HepG2 (cell line): ENCODE measurements around the gene TRPM5. TPM values are rescaled to one million over a fixed set of nuclear protein-coding genes. Genes with fewer than 3 reads are reported as not detected.

Experiments used
- ARNTL ChIP-seq: sonication (generic); formaldehyde crosslinking; IDR thresholded peaks from 2 replicates; pipeline ENCODE4 v1.4.0; 2020; ENCODE audit warnings: mild to moderate bottlenecking, missing genetic modification reagents
- FOXM1 ChIP-seq: sonication (generic); formaldehyde crosslinking; IDR thresholded peaks from 2 replicates; pipeline ENCODE4 v1.5.0; 2020; ENCODE audit warnings: missing genetic modification reagents
- FOXP1 ChIP-seq, 2 experiments: fragments of 450-650 bp in 1 of 2; IDR thresholded peaks; 2 replicates each; pipeline ENCODE4 v1.6.1; 2017 to 2018; ENCODE audit warnings: antibody characterized with exemption in 1 of 2
- GLI4 ChIP-seq: sonication (generic); formaldehyde crosslinking; IDR thresholded peaks from 2 replicates; pipeline ENCODE4 v1.5.1; 2020; ENCODE audit warnings: missing genetic modification reagents, mild to moderate bottlenecking, moderate library complexity, borderline replicate concordance
- HOXA7 ChIP-seq: sonication (generic); formaldehyde crosslinking; IDR thresholded peaks from 2 replicates; pipeline ENCODE4 v1.8.1; 2022; ENCODE audit warnings: mild to moderate bottlenecking, missing genetic modification reagents, moderate library complexity
- IRF2 ChIP-seq: IDR thresholded peaks from 2 replicates; pipeline ENCODE4 v1.6.1; 2018; ENCODE audit warnings: missing genetic modification reagents, missing compliant biosample characterization
- MBNL3 ChIP-seq: fragments of 250-450 bp; sonication (Bioruptor Pico); conservative IDR thresholded peaks from 2 replicates; pipeline ENCODE4 v1.8.0; 2022; ENCODE audit warnings: mild to moderate bottlenecking, inconsistent platforms
- NBN ChIP-seq: fragments of 450-650 bp; conservative IDR thresholded peaks from 2 replicates; pipeline ENCODE4 v1.6.1; 2017
- NFE2L2 ChIP-seq: fragments of 150-350 bp; IDR thresholded peaks from 2 replicates; pipeline ENCODE4 v1.6.1; 2014; ENCODE audit warnings: low read length
- ZFP1 ChIP-seq: IDR thresholded peaks from 2 replicates; pipeline ENCODE4 v1.6.1; 2016
- ZNF276 ChIP-seq: sonication (generic); formaldehyde crosslinking; IDR thresholded peaks from 2 replicates; pipeline ENCODE4 v1.4.0; 2020; ENCODE audit warnings: mild to moderate bottlenecking, low read depth, missing genetic modification reagents
- ZNF292 ChIP-seq: sonication (generic); formaldehyde crosslinking; IDR thresholded peaks from 2 replicates; pipeline ENCODE4 v1.8.1; 2022; ENCODE audit warnings: mild to moderate bottlenecking, low read depth, missing genetic modification reagents, borderline replicate concordance
- ZNF414 ChIP-seq: sonication (generic); formaldehyde crosslinking; IDR thresholded peaks from 2 replicates; pipeline ENCODE4 v1.5.0; 2020; ENCODE audit warnings: missing genetic modification reagents
- ZNF513 ChIP-seq: sonication (generic); formaldehyde crosslinking; conservative IDR thresholded peaks from 2 replicates; pipeline ENCODE4 v1.5.0; 2020; ENCODE audit warnings: missing genetic modification reagents
- ZNF710 ChIP-seq: sonication (generic); formaldehyde crosslinking; IDR thresholded peaks from 2 replicates; pipeline ENCODE4 v1.5.0; 2020; ENCODE audit warnings: mild to moderate bottlenecking, missing genetic modification reagents, borderline replicate concordance
- ZNF713 ChIP-seq: sonication (generic); formaldehyde crosslinking; IDR thresholded peaks from 2 replicates; pipeline ENCODE4 v1.4.0; 2020; ENCODE audit warnings: mild to moderate bottlenecking, missing genetic modification reagents
- ZSCAN12 ChIP-seq: sonication (generic); formaldehyde crosslinking; IDR thresholded peaks from 2 replicates; pipeline ENCODE4 v1.9.0; 2021; ENCODE audit warnings: mild to moderate bottlenecking, missing genetic modification reagents
- ZXDC ChIP-seq: sonication (generic); formaldehyde crosslinking; IDR thresholded peaks from 2 replicates; pipeline ENCODE4 v1.5.0; 2020; ENCODE audit warnings: mild to moderate bottlenecking, missing genetic modification reagents
- polyA plus RNA-seq, 8 experiments: library from polyadenylated mRNA; depleted of rRNA in 3 of 8; stranded (reverse) in 7 of 8; unstranded in 1 of 8; fragments of >200 nt; fragmentation: Illumina TruSeq in 4 of 8; extraction: Trizol in 4 of 8; gene quantifications; 2 replicates each; pipeline versions ENCODE4 v1.2.1 to v1.2.3, GENCODE V29; 2011 to 2016; ENCODE audit warnings: low read depth in 4 of 8, missing spikeins in 1 of 8, mixed read lengths in 1 of 8; ENCODE audit not compliant: insufficient read depth in 1 of 8
- total RNA-seq, 5 experiments: library from RNA; depleted of rRNA; stranded (reverse); fragments of >200 nt; fragmentation: Illumina TruSeq; extraction: Trizol; gene quantifications; 2 replicates each; pipeline ENCODE4 v1.2.3, GENCODE V29; 2016; ENCODE audit warnings: low read depth in 1 of 5
- TF ChIP-seq, protein P1 (sequence below): sonication (generic); formaldehyde crosslinking; IDR thresholded peaks from 2 replicates; pipeline ENCODE4 v1.4.0; 2020; ENCODE audit warnings: missing genetic modification reagents, low read depth, mild to moderate bottlenecking, borderline replicate concordance

The TRPM5 gene
- total and polyA plus RNA-seq, 2 of the 13 experiments (the other 11 are each of a cell fraction or from before 2014, with no cell fraction given) = 0.12 TPM; not detected in 1

- TF ChIP-seq FOXP1 (IDR thresholded peaks at IDR 0.05) (no peak), FOXP1 (CRISPR knock-in tag; IDR thresholded peaks at IDR 0.05) (peak; percentile 41; the same call in 1 of the 2 replicates), IRF2 (CRISPR knock-in tag) (no peak; the same call in 1 of the 2 replicates), ZNF513 (CRISPR knock-in tag) (no peak), ARNTL (CRISPR knock-in tag) (peak; percentile 83; the same call in 1 of the 2 replicates), FOXM1 (CRISPR knock-in tag) (no peak), ZNF414 (no peak), ZFP1 (CRISPR knock-in tag) (no peak), ZXDC (CRISPR knock-in tag) (0 out of 2 replicates have a peak, but pooled peaks have one; percentile 27), NFE2L2 (no peak), ZNF292 (CRISPR knock-in tag) (peak; percentile 40; the same call in 1 of the 2 replicates), MBNL3 (no peak), ZNF713 (CRISPR knock-in tag) (no peak), HOXA7 (no peak), ZNF710 (CRISPR knock-in tag) (peak; percentile 56; the same call in 1 of the 2 replicates), ZSCAN12 (CRISPR knock-in tag) (no peak), NBN (no peak), GLI4 (CRISPR knock-in tag) (peak; percentile 85; the same call in 1 of the 2 replicates), ZNF276 (CRISPR knock-in tag) (0 out of 2 replicates have a peak, but pooled peaks have one; percentile 32)
- TF ChIP-seq, protein P1, sequence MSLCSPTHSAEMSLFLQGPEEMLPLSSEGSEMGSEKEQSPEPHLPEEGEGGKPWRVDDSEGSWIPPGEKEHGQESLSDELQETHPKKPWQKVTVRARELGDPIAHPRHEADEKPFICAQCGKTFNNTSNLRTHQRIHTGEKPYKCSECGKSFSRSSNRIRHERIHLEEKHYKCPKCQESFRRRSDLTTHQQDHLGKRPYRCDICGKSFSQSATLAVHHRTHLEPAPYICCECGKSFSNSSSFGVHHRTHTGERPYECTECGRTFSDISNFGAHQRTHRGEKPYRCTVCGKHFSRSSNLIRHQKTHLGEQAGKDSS (CRISPR knock-in tag) = no peak
These were observed 34.5 kb downstream of the TRPM5 start (continued) for GRCh38 chr11:2409611-2410468.
